Peyer's patch (tissue), 4 donors: ENCODE measurements around the gene PITX2.

Experiments
- POLR2A ChIP-seq, 2 donors: fragments of 450-650 bp; IDR thresholded peaks; one replicate each; pipeline ENCODE4 v1.5.1; 2017; ENCODE audit warnings: antibody characterized with exemption in 2 of 2, mild to moderate bottlenecking in 2 of 2, moderate library complexity in 2 of 2
- TF ChIP-seq, protein P1 (sequence below), 6 experiments: fragments of 450-650 bp in 4 of 6; fragments of 200-600 bp in 2 of 6; sonication (generic) in 1 of 6; IDR thresholded peaks; one replicate each; pipeline ENCODE4 v1.5.1; 2017 to 2019; ENCODE audit warnings: antibody characterized with exemption in 6 of 6, mild to moderate bottlenecking in 3 of 6, moderate library complexity in 1 of 6

DNA sequence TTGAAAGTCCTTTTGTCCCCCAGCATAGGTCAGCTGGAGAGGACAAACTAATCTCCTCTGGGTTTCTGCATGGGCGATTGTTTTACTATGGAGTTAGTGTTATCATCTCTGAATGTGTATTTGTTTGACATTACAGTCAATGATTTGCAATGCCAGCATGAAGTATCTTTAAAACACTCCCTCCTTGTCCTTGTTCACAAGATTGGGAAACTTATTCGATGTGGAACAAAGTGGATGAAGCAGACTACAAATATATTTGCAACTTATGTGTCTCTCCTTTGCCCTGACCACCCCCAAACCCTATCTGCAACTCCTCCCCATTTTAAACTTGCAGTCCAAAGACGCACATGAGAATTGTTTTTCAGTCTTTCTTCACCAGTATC lies 1.5 kb upstream of the PITX2 start:
- TF ChIP-seq, protein P1, sequence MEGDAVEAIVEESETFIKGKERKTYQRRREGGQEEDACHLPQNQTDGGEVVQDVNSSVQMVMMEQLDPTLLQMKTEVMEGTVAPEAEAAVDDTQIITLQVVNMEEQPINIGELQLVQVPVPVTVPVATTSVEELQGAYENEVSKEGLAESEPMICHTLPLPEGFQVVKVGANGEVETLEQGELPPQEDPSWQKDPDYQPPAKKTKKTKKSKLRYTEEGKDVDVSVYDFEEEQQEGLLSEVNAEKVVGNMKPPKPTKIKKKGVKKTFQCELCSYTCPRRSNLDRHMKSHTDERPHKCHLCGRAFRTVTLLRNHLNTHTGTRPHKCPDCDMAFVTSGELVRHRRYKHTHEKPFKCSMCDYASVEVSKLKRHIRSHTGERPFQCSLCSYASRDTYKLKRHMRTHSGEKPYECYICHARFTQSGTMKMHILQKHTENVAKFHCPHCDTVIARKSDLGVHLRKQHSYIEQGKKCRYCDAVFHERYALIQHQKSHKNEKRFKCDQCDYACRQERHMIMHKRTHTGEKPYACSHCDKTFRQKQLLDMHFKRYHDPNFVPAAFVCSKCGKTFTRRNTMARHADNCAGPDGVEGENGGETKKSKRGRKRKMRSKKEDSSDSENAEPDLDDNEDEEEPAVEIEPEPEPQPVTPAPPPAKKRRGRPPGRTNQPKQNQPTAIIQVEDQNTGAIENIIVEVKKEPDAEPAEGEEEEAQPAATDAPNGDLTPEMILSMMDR (IDR thresholded peaks at IDR 0.05): no peak
- TF ChIP-seq POLR2A (IDR thresholded peaks at IDR 0.05): no peak
